HEK293T (cell line): ENCODE measurements around the gene SLC16A3.

ENCODE experiments used
- CTCF ChIA-PET: fragments of 350-600 bp; formaldehyde crosslinking; extraction: SDS; loops from one replicate; lab custom pipeline; 2021; ENCODE audit warnings: antibody characterized with exemption, inconsistent platforms; lab: Yijun Ruan, JAX
- POLR2A ChIA-PET: fragments of 350-600 bp; formaldehyde crosslinking; extraction: SDS; loops from one replicate; lab custom pipeline; 2020; ENCODE audit warnings: antibody characterized with exemption, inconsistent platforms; lab: Yijun Ruan, JAX
- DNase-seq: peaks from one replicate; pipeline ENCODE4 v3.0.0; 2012; ENCODE audit warnings: mixed read lengths; ENCODE audit errors: extremely low spot score
- ARNT ChIP-seq: fragments of 450-650 bp; IDR thresholded peaks from 2 replicates; pipeline ENCODE4 v1.6.1; 2017; ENCODE audit warnings: mild to moderate bottlenecking
- BHLHE40 ChIP-seq: fragments of 450-650 bp; IDR thresholded peaks from 2 replicates; pipeline ENCODE4 v1.6.1; 2016; ENCODE audit warnings: mild to moderate bottlenecking, moderate library complexity, borderline replicate concordance
- CTBP1 ChIP-seq: fragments of 450-650 bp; IDR thresholded peaks from 2 replicates; pipeline ENCODE4 v1.6.1; 2016; ENCODE audit warnings: borderline replicate concordance
- ELF4 ChIP-seq: fragments of 450-650 bp; IDR thresholded peaks from 2 replicates; pipeline ENCODE4 v1.6.1; 2017; ENCODE audit warnings: antibody characterized with exemption
- FOXA1 ChIP-seq: fragments of 450-650 bp; IDR thresholded peaks from 2 replicates; pipeline ENCODE4 v1.6.1; 2016; ENCODE audit warnings: mild to moderate bottlenecking
- FOXK2 ChIP-seq: fragments of 450-650 bp; IDR thresholded peaks from 2 replicates; pipeline ENCODE4 v1.6.1; 2016; ENCODE audit warnings: mild to moderate bottlenecking
- FOXM1 ChIP-seq: fragments of 450-650 bp; IDR thresholded peaks from 2 replicates; pipeline ENCODE4 v1.6.1; 2017; ENCODE audit warnings: mild to moderate bottlenecking, borderline replicate concordance
- HDGF ChIP-seq: fragments of 450-650 bp; IDR thresholded peaks from 2 replicates; pipeline ENCODE4 v1.6.1; 2017; ENCODE audit warnings: antibody characterized with exemption, borderline replicate concordance
- L3MBTL2 ChIP-seq: fragments of 450-650 bp; conservative IDR thresholded peaks from 2 replicates; pipeline ENCODE4 v1.6.1; 2016; ENCODE audit warnings: mild to moderate bottlenecking
- LEF1 ChIP-seq: fragments of 450-650 bp; IDR thresholded peaks from 2 replicates; pipeline ENCODE4 v1.6.1; 2017; ENCODE audit warnings: mild to moderate bottlenecking, borderline replicate concordance
- NFRKB ChIP-seq: fragments of 450-650 bp; IDR thresholded peaks from 2 replicates; pipeline ENCODE4 v1.6.1; 2016; ENCODE audit warnings: mild to moderate bottlenecking, moderate library complexity
- PKNOX1 ChIP-seq: fragments of 450-650 bp; IDR thresholded peaks from 2 replicates; pipeline ENCODE4 v1.6.1; 2016
- SP1 ChIP-seq: fragments of 450-650 bp; IDR thresholded peaks from 2 replicates; pipeline ENCODE4 v1.6.1; 2017
- SUZ12 ChIP-seq: fragments of 450-650 bp; IDR thresholded peaks from 2 replicates; pipeline ENCODE4 v1.6.1; 2016; ENCODE audit warnings: mild to moderate bottlenecking
- TARDBP ChIP-seq: fragments of 450-650 bp; IDR thresholded peaks from 2 replicates; pipeline ENCODE4 v1.6.1; 2016
- ZNF384 ChIP-seq: fragments of 450-650 bp; IDR thresholded peaks from 2 replicates; pipeline ENCODE4 v1.6.1; 2016

SLC16A3 gene

GRCh38 chr17:82277851-82278250, 49.0 kb downstream of the SLC16A3 start:
- no peak for DNase-seq
- TF ChIP-seq FOXM1 (no peak), ELF4 (no peak)
- CTCF ChIA-PET, result no interaction called here

GRCh38 chr17:82278308-82278707, 49.5 kb downstream of the SLC16A3 start:
- no peak for DNase-seq
- TF ChIP-seq BHLHE40, result no peak
- TF ChIP-seq SP1, result no peak
- TF ChIP-seq HDGF, result no peak
- TF ChIP-seq TARDBP, result no peak
- no peak for TF ChIP-seq L3MBTL2
- TF ChIP-seq PKNOX1, result no peak
- no peak for TF ChIP-seq ELF4
- TF ChIP-seq ARNT, result no peak
- no peak for TF ChIP-seq FOXK2
- TF ChIP-seq FOXA1, result no peak
- TF ChIP-seq CTBP1, result no peak
- TF ChIP-seq SUZ12, result no peak
- no peak for TF ChIP-seq NFRKB
- TF ChIP-seq ZNF384, result no peak
- no peak for TF ChIP-seq FOXM1
- no peak for TF ChIP-seq LEF1
- ChIA-PET CTCF (no interaction called here), POLR2A (no interaction called here)

More at GRCh38 chr17:82277851-82278250, 49.0 kb downstream of the SLC16A3 start:
- POLR2A ChIA-PET, result no interaction called here

GRCh38 chr17:82278786-82279391, 50.0 kb downstream of the SLC16A3 start:
- TF ChIP-seq LEF1, result no peak
- POLR2A ChIA-PET, result no interaction called here
- CTCF ChIA-PET, result no interaction called here
- no peak for DNase-seq

GRCh38 chr17:82280537-82280936, 51.7 kb downstream of the SLC16A3 start:
- no peak for DNase-seq
- CTCF ChIA-PET, result no interaction called here
- no peak for TF ChIP-seq ZNF384
- no peak for TF ChIP-seq TARDBP
- no peak for TF ChIP-seq FOXM1
- TF ChIP-seq CTBP1, result no peak
- POLR2A ChIA-PET, result interaction anchor here (1.4 kb wide), 2 partner anchors 12 to 16 kb away, joined by 4 to 10 read pairs; no protein-coding TSS in a partner anchor

- POLR2A ChIA-PET, result interaction anchor here (1.4 to 3.9 kb wide), 3 partner anchors 11 to 15 kb away, joined by 4 to 29 read pairs (median 10); no protein-coding TSS in a partner anchor
- no peak for DNase-seq
- CTCF ChIA-PET, result no interaction called here
- TF ChIP-seq ARNT (no peak), ZNF384 (no peak), FOXK2 (no peak), ELF4 (no peak), PKNOX1 (no peak), SP1 (no peak), L3MBTL2 (no peak), TARDBP (no peak), FOXM1 (no peak), LEF1 (no peak), HDGF (no peak), CTBP1 (no peak), NFRKB (no peak), BHLHE40 (no peak)
Measured at GRCh38 chr17:82281076-82281475, 52.2 kb downstream of the SLC16A3 start.

GRCh38 chr17:82281502-82282238, 52.8 kb downstream of the SLC16A3 start:
- DNase-seq, result no peak
- ChIA-PET CTCF (no interaction called here), POLR2A (interaction anchor here (2.9 to 3.9 kb wide), 2 partner anchors 8 to 11 kb away, joined by 18 to 29 read pairs; partner anchors contain the start of gene CSNK1D)
- no peak for TF ChIP-seq NFRKB
- TF ChIP-seq FOXK2, result no peak
- no peak for TF ChIP-seq PKNOX1
- TF ChIP-seq FOXM1, result no peak
- TF ChIP-seq CTBP1, result no peak
- TF ChIP-seq SUZ12, result no peak
- no peak for TF ChIP-seq ARNT
- no peak for TF ChIP-seq FOXA1
- no peak for TF ChIP-seq ELF4
- TF ChIP-seq SP1, result no peak
- no peak for TF ChIP-seq TARDBP
- no peak for TF ChIP-seq L3MBTL2
- no peak for TF ChIP-seq HDGF
- no peak for TF ChIP-seq LEF1
- no peak for TF ChIP-seq BHLHE40
- TF ChIP-seq ZNF384, result no peak
